ENCODE data around the gene CARMIL1.

The CARMIL1 gene

DNA sequence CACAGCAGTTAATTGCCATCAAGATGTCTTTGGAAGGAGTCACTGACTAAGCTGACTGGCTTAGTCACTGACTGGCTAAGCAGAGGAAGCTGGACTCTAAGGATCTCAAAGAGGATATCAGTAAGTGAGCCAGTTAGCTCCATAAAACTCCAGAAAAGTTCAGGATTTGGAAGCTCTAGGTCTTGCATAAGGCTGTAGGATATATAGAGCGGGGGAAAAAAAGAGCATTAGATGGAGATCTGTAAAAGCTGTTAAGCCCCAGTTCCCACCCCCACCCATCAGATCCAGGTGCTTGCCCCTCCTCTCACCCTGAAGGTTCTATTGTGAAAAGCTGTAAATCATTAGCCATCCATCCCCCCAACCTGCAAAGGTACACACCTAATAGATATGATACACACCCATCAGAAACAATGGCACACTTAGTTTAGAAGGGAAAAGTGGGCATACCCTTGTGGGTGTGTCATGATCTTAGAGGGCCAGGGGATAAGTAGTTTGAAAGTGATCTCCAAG lies 32.2 kb downstream of the CARMIL1 start:
- no peak for DNase-seq (ENCODE audit: low read depth)

GRCh38 chr6:25312034-25312620 lies 33.0 kb downstream of the CARMIL1 start:
- DNase-seq (ENCODE audit: low read depth), result no peak

DNA sequence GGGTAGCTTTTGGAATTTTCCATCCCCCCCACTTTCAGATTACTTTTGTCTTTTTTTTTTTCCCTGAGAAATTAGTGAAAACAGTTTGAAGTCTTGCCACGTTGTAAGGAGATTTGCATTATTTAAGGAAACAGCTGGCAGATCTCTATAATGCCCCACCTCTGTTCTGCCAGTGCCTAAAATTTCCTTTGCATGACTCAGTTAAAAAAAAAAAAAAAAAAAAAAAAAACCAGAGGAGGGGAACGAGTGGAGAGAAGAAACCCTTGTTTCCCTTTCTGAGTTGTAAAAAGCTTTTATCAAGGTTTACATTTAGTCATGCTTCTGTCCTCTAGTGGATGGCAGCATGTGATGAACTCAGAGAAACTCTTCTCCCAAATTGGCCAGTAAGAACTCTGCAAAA lies 33.5 kb downstream of the CARMIL1 start:
- no peak for DNase-seq (ENCODE audit: low read depth)

- DNase-seq (ENCODE audit: low read depth), result no peak
Measured at GRCh38 chr6:25314509-25315175, 35.5 kb downstream of the CARMIL1 start.

GRCh38 chr6:25315194-25316177 lies 36.3 kb downstream of the CARMIL1 start:
- no peak for DNase-seq (ENCODE audit: low read depth)

DNA sequence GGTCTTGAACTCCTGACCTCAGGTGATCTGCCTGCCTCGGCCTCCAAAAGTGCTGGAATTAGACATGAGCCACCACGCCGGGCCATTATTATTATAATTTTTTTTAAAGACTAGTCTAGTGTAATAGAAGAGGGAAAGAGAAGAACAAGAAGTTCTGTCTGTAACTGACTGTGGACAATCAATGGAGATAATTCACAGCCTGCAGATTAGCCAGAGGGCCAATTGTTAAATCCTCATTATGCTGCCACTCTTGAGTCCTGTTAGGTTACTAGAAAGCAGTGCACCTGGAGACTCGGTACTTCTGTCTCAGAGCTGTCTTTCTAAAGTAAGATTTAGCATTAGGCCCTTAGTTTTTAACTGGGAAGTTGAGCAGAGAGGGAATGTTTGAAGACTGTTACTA lies 37.5 kb downstream of the CARMIL1 start:
- DNase-seq (ENCODE audit: low read depth), result no peak

GRCh38 chr6:25318589-25318988 lies 39.4 kb downstream of the CARMIL1 start:
- DNase-seq (ENCODE audit: low read depth), result no peak

DNA sequence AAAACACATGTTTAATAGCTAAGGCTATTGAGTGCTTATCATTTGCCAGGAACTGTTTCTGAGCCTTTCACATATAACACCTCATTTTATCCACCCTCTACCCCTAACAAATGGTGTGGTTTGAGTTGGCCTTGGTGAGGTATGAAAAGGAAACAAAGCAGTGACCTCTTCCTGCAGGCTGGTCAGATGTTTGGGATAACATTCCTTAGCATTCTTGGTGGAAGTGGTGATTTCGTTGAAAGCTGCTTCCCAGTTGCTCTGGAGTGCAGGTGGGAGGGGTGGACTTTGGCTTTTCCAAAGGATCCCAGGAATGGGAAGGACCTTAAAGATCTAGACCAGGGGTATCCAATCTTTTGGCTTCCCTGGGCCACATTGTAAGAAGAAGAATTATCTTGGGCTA lies 41.3 kb downstream of the CARMIL1 start:
- no peak for DNase-seq (ENCODE audit: low read depth)

DNA sequence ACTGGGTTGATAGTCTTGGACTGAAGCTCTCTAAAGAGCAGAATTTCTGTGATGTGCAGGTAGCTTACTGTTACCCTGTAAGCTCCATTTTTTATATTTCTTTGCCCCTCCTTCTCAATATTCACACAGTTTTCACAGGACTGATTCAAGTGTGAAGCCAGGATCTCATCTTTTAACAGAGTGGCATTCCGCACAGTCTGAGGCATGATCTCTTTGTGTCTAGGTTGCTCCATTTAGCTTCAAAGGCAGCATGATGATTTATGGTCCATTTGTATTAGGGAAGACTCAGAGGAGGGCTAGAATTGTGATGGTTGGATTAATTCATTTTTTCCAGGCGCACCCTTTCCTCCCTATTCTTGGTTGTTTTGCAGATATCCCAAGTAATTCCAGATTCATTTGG lies 43.5 kb downstream of the CARMIL1 start:
- DNase-seq (ENCODE audit: low read depth), result no peak

DNA sequence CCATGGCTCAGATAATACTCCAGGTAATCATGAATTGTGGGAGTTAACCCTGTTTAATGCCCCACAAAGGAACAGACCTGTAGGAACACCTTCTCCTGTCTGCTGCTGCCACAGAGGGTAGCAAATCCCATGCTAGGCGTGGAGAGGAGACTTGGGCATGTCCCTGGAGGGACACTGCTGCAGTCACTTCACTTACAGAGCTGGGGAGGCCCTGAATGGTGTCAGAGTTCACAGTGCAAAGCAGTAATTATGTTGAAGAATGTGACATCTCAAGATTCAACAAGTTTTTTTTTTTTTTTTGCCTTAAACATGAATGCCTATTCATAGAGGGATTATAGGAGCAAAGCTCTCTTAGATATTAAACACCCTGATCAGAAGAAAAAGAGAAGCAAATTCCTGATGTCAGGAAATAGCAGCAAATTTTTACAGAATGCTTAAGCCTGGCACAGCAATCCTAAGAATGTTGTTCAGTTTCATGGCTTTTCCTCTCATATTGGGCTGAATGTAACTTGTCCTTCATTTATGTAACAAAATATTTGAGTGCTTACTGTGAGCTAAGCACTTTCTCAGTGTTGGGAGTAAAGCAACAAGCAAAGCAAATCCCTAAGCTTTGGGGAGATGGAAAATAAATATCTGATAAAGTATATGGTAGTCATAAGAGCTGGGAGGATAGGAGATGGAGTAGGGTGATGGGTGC lies 45.0 kb downstream of the CARMIL1 start:
- DNase-seq (ENCODE audit: low read depth), result no peak

GRCh38 chr6:25326126-25326525 lies 47.0 kb downstream of the CARMIL1 start:
- DNase-seq (ENCODE audit: low read depth), result no peak

DNA sequence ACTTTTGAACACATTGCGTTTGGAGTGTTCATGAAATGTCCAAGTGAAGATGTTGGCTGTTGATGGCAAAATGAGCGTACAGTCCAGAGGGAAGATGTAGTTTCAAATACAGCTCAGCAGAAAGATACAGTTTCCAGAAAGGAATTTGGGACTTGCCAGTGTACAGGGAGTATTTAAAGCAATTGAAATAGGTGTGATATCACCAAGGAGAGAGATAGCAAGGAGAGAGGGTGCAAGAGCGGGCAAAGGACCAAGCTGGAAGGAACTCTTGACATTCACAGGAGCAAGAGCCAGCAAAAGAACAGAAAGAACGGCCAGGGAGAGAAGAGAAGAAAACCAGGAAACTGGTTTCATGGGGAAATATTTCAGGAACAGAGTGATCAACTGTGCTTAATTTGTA lies 47.8 kb downstream of the CARMIL1 start:
- DNase-seq (ENCODE audit: low read depth), result no peak

DNA sequence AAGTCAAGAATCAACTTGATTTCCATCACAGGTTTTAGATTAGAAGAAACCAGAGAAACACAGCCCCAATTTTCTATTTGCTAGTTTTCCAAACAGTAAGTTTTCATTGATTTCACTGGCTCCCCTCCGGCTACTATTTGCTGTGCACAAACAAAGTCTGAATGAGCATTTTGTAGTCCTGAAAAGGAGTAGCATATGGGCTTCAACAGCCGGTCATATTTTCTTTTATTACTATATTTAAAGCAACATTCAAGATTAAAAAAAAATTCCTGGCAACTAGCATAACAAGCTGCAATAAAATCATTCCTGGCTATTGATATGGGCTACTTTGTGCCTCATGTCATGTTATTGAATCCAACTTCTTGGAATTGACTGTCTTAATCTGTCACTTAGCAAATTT lies 48.3 kb downstream of the CARMIL1 start:
- no peak for DNase-seq (ENCODE audit: low read depth)

- no peak for DNase-seq (ENCODE audit: low read depth)
Measured at GRCh38 chr6:25329161-25329817, 50.1 kb downstream of the CARMIL1 start.

GRCh38 chr6:25329982-25330381 lies 50.8 kb downstream of the CARMIL1 start:
- no peak for DNase-seq (ENCODE audit: low read depth)

GRCh38 chr6:25330796-25331685 lies 51.9 kb downstream of the CARMIL1 start:
- no peak for DNase-seq (ENCODE audit: low read depth)

DNA sequence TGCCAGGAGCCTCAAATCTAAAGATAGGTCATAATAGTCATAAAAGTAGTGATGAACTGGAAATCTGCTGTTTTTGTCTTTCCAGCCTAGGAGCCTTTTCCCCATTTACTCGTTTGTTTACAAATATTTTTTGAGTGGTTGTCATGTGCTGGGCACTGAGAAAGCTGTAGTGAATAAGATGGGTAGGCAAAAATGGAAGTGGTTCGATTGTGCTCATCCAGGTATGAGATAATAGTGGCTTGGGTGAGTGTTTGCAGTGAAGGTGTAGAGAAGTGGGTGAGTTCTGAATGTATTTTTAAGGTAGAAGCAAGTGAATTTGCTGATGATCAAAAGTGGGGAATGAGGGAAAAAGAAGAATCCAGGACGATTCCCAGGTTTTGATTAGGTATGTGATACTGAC lies 53.0 kb downstream of the CARMIL1 start:
- DNase-seq (ENCODE audit: low read depth), result no peak

DNA sequence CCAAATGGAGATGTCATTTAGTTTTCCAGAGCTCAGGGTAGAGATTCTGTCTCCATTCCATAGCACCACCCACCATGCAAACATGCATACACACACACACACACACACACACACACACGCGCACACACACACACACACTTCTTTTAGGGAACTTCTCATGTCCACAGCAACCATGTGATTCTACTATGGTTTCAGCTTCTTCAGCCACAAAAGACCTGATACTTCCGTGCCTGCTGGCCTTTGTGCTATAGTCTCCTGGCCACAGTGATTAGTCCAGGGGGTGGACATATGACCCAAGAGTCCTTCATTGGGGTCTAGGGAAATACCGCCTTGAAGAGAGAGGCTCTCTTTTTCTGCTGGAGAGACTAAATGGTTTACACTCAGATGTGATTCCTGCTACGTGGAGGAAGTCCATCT lies 53.5 kb downstream of the CARMIL1 start:
- no peak for DNase-seq (ENCODE audit: low read depth)

- DNase-seq (ENCODE audit: low read depth), result no peak
Measured at GRCh38 chr6:25333471-25333870, 54.3 kb downstream of the CARMIL1 start.

- DNase-seq (ENCODE audit: low read depth), result no peak
Measured at GRCh38 chr6:25334793-25335192, 55.6 kb downstream of the CARMIL1 start.

- DNase-seq (ENCODE audit: low read depth), result no peak
Measured at GRCh38 chr6:25336996-25337395, 57.8 kb downstream of the CARMIL1 start.

All from stimulated activated CD8-positive, alpha-beta memory T cell treated with anti-CD3 and anti-CD28 coated beads, Interleukin-7, amount 100 ng/mL, for 24 hours (primary cell).